ENCODE data around the gene PEX14. TPM values are rescaled to one million over a fixed set of nuclear protein-coding genes. Genes with fewer than 3 reads are reported as not detected.
"Not testable (repeated sequence)": the region's sequence is repeated elsewhere in the genome, so short reads cannot be mapped to it uniquely, and the experiment has no call there.

PEX14 gene
- total RNA-seq: 10 to 100 TPM; 16.3 to 29.7 (median 26.2) TPM

- Histone ChIP-seq H3K9me3 (no peaks in the 10 kb centered on the region), H3K4me1 (peaks cover 0 to 24% (median 10%) of the 10 kb centered on the region in 4 donors), H3K4me3 (peak within 1 kb of the TSS; percentile 71 to 99 (median 89)), H3K27me3 (no peaks in the 10 kb centered on the region), H3K36me3 (no peaks in the 10 kb centered on the region), H3K27ac (peak within 1 kb of the TSS; percentile 86 to 90 (median 88))
- no peak for TF ChIP-seq CTCF (IDR thresholded peaks at IDR 0.05)
- TF ChIP-seq POLR2A (IDR thresholded peaks at IDR 0.05): peak; percentile 36 to 67
- peak; percentile 85 to 94 (median 92) for DNase-seq
Measured at GRCh38 chr1:10474613-10475507, at the start of gene PEX14. Gene PEX14, plus strand, starts transcription at chr1:10474950. Its CDS starts 17 bp downstream, at chr1:10474967.

- not testable (repeated sequence) for H3K27me3 ChIP-seq, DNase-seq
- peaks cover 0 to 13% (median 5%) of the 10 kb centered on the region in 4 donors for H3K4me1 ChIP-seq
Measured at GRCh38 chr1:10425826-10426534, 48.8 kb upstream of the PEX14 start.

GRCh38 chr1:10426535-10426848 lies 48.3 kb upstream of the PEX14 start:
- not testable (repeated sequence) for H3K27me3 ChIP-seq, DNase-seq, H3K27ac ChIP-seq, H3K9me3 ChIP-seq, H3K4me3 ChIP-seq, H3K36me3 ChIP-seq
- peaks cover 0 to 17% (median 9%) of the 10 kb centered on the region in 4 donors for H3K4me1 ChIP-seq

More at GRCh38 chr1:10425826-10426534, 48.8 kb upstream of the PEX14 start:
- H3K27ac ChIP-seq, H3K36me3 ChIP-seq, H3K9me3 ChIP-seq, H3K4me3 ChIP-seq: not testable (repeated sequence)
- TF ChIP-seq POLR2A (IDR thresholded peaks at IDR 0.05): peak in 1 of 2 donors; percentile 48

- no peak overlapping the region for H3K4me3 ChIP-seq
- DNase-seq: no peak
- H3K9me3 ChIP-seq: no peaks in the 10 kb centered on the region
- no peaks in the 10 kb centered on the region for H3K36me3 ChIP-seq
- H3K27me3 ChIP-seq: no peaks in the 10 kb centered on the region
- no peak for TF ChIP-seq POLR2A (IDR thresholded peaks at IDR 0.05)
- no peak for TF ChIP-seq CTCF (IDR thresholded peaks at IDR 0.05)
- H3K4me1 ChIP-seq: peaks cover 0 to 24% (median 9%) of the 10 kb centered on the region in 4 donors
- no peak overlapping the region for H3K27ac ChIP-seq
Measured at GRCh38 chr1:10428984-10429383, 45.8 kb upstream of the PEX14 start.

GRCh38 chr1:10429868-10430215 lies 44.9 kb upstream of the PEX14 start:
- H3K27me3 ChIP-seq: no peaks in the 10 kb centered on the region
- DNase-seq: peak in 1 of 3 donors; percentile 30
- H3K4me3 ChIP-seq: peak overlapping the region; percentile 56 to 78 (median 65)
- peak overlapping the region; percentile 33 to 83 (median 70) for H3K27ac ChIP-seq
- no peaks in the 10 kb centered on the region for H3K9me3 ChIP-seq
- H3K4me1 ChIP-seq: peaks cover 0 to 24% (median 9%) of the 10 kb centered on the region in 4 donors
- H3K36me3 ChIP-seq: no peaks in the 10 kb centered on the region
- no peak for TF ChIP-seq CTCF (IDR thresholded peaks at IDR 0.05)
- no peak for TF ChIP-seq POLR2A (IDR thresholded peaks at IDR 0.05)

- peak; percentile 97 to 99 (median 98) for TF ChIP-seq CTCF (IDR thresholded peaks at IDR 0.05)
- peak in 1 of 2 donors; percentile 33 for TF ChIP-seq POLR2A (IDR thresholded peaks at IDR 0.05)
- Histone ChIP-seq H3K27me3 (no peaks in the 10 kb centered on the region), H3K4me3 (peak within 1 kb of the TSS; percentile 56 to 78 (median 65)), H3K36me3 (no peaks in the 10 kb centered on the region), H3K27ac (peak within 1 kb of the TSS; percentile 33 to 83 (median 70)), H3K9me3 (no peaks in the 10 kb centered on the region), H3K4me1 (peaks cover 0 to 24% (median 9%) of the 10 kb centered on the region in 4 donors)
- peak; percentile 82 to 97 (median 93) for DNase-seq
Measured at GRCh38 chr1:10430216-10431069, 44.3 kb upstream of the PEX14 start, which contains the start of gene CENPS. Gene CENPS, plus strand, starts transcription at chr1:10430433. Its CDS starts 85 bp downstream, at chr1:10430518.
